ENCODE results near the gene G6PC3. TPM values are rescaled to one million over a fixed set of nuclear protein-coding genes. Genes with fewer than 3 reads are reported as not detected.
"Not testable (repeated sequence)": the region's sequence is repeated elsewhere in the genome, so short reads cannot be mapped to it uniquely, and the experiment has no call there.

G6PC3 gene
- total and polyA plus RNA-seq, 2 donors = 13.7 to 30.2 TPM

DNA sequence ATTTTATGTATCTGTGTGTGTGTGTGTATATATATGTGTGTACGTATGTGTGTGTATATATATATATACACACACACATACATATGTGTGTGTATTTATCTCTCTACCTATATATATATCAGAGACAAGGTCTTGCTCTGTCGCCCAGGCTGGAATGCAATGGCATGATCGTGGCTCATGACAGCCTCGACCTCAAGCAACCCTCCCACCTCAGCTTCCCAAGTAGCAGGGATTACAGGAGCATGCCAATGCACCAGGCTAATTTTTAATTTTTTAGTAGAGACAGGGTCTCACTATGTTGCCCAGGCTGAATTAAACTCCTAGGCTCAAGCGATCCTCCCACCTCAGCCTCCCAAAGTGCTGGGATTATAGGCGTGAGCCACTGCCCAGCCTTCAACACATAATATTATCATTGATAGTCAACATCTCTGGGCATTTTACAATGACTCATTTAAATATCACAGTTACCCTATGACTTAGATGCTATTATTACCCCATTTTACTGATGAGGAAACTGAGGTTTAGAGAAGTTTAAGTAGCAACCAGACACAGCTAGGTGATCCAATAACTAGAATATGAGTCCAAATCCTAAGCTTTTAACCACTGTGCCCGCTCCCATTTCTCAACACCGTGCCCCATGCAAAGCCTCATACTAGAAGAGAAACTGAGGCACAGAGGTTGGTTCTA lies 24.3 kb downstream of the G6PC3 start:
- 87% methylated on average over 8 of the region's 8 CpGs for WGBS
- H3K4me1 ChIP-seq (ENCODE audit: control insufficient read depth in 2 of 2, insufficient read depth in 2 of 2, low read length in 2 of 2) = peaks cover 10 to 28% of the 10 kb centered on the region in 2 donors
- no peak overlapping the region for H3K4me3 ChIP-seq (ENCODE audit: low read length in 2 of 2)
- H3K9me3 ChIP-seq (ENCODE audit: control insufficient read depth in 2 of 2, insufficient read depth in 1 of 2, low read length in 1 of 2) = no peaks in the 10 kb centered on the region
- no peak for DNase-seq (ENCODE audit: low read depth in 6 of 9, low spot score in 9 of 9)
- no peaks in the 10 kb centered on the region for H3K27me3 ChIP-seq (ENCODE audit: control insufficient read depth in 2 of 2, insufficient read depth in 1 of 2, low read length in 1 of 2)
- peak overlapping the region in 1 of 2 donors; percentile 3 for H3K27ac ChIP-seq (ENCODE audit: low read depth in 1 of 2, low read length in 1 of 2)
- H3K36me3 ChIP-seq (ENCODE audit: control insufficient read depth in 2 of 2, insufficient read depth in 2 of 2, low read length in 1 of 2) = peaks cover 15 to 34% of the 10 kb centered on the region in 2 donors

DNA sequence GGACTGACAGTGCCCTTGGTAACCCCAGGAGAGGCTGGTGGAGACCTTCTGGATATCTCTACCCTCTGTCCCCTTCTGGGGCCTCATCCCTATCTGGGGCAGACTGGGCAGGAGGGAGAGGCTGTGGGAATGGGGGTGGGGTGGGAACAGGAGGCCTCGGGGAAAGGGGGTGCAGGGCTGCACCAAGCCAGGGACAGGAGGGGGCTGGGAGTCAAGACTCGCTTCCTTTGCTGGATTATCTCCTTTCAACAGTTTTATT lies 24.8 kb downstream of the G6PC3 start:
- Histone ChIP-seq H3K9me3 (ENCODE audit: control insufficient read depth in 2 of 2, insufficient read depth in 1 of 2, low read length in 1 of 2) (no peaks in the 10 kb centered on the region), H3K4me1 (ENCODE audit: control insufficient read depth in 2 of 2, insufficient read depth in 2 of 2, low read length in 2 of 2) (peaks cover 10 to 28% of the 10 kb centered on the region in 2 donors), H3K27me3 (ENCODE audit: control insufficient read depth in 2 of 2, insufficient read depth in 1 of 2, low read length in 1 of 2) (no peaks in the 10 kb centered on the region), H3K36me3 (ENCODE audit: control insufficient read depth in 2 of 2, insufficient read depth in 2 of 2, low read length in 1 of 2) (peaks cover 15 to 34% of the 10 kb centered on the region in 2 donors), H3K27ac (ENCODE audit: low read depth in 1 of 2, low read length in 1 of 2) (peak overlapping the region; percentile 3 to 74), H3K4me3 (ENCODE audit: low read length in 2 of 2) (no peak overlapping the region)
- 7% methylated on average over 2 of the region's 2 CpGs for WGBS
- no peak for DNase-seq (ENCODE audit: low read depth in 6 of 9, low spot score in 9 of 9)

DNA sequence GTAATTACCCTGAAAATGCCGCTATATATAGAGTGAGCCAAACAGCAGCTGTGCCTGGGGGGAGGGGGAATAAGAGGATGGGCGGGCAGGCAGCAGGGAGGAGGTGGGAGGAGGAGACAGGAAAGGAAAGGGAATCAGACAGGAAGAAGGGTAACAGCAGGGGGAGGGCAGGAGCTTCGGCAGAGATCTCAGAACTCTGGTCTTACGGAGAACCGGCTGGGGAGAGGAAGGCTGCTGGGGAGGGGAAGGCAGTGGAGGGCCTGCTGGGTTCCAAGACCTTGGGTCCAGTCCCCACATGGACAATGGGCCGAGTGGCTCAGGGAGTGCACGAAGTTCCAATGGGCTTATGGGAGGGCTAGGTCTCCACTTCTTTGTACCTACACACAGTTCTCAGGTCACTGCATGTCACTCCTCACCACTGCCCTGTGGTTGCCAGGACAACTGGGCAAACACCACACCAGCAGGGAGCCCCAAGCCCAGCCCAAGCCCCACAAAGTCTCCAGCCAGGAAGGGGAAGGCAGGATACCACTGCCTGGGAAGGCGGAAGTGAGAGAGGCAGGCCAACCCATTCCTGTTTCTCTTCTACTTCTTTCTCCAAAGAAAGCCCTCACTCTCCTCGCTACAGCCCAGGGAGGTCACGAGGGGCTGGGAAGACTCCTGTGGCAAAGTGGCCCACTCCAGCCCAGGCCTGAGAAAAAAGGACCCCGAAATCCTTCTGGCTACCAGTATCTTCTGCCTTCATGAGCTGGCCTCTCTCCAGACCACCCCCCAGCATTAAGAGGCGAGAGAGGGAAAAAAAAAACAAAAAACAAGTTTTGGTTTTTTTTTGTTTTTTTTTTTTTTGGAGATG lies 25.3 kb downstream of the G6PC3 start:
- H3K36me3 ChIP-seq (ENCODE audit: control insufficient read depth in 2 of 2, insufficient read depth in 2 of 2, low read length in 1 of 2) = peaks cover 15 to 33% of the 10 kb centered on the region in 2 donors
- H3K4me3 ChIP-seq (ENCODE audit: low read length in 2 of 2) = peak overlapping the region in 1 of 2 donors; percentile 3
- H3K27ac ChIP-seq (ENCODE audit: low read depth in 1 of 2, low read length in 1 of 2) = peak overlapping the region; percentile 66 to 74
- no peaks in the 10 kb centered on the region for H3K27me3 ChIP-seq (ENCODE audit: control insufficient read depth in 2 of 2, insufficient read depth in 1 of 2, low read length in 1 of 2)
- peaks cover 10 to 28% of the 10 kb centered on the region in 2 donors for H3K4me1 ChIP-seq (ENCODE audit: control insufficient read depth in 2 of 2, insufficient read depth in 2 of 2, low read length in 2 of 2)
- peak in 4 of 9 donors; percentile 27 to 54 (median 40) for DNase-seq (ENCODE audit: low read depth in 6 of 9, low spot score in 9 of 9)
- WGBS = 30% methylated on average over 12 of the region's 12 CpGs
- H3K9me3 ChIP-seq (ENCODE audit: control insufficient read depth in 2 of 2, insufficient read depth in 1 of 2, low read length in 1 of 2) = no peaks in the 10 kb centered on the region

DNA sequence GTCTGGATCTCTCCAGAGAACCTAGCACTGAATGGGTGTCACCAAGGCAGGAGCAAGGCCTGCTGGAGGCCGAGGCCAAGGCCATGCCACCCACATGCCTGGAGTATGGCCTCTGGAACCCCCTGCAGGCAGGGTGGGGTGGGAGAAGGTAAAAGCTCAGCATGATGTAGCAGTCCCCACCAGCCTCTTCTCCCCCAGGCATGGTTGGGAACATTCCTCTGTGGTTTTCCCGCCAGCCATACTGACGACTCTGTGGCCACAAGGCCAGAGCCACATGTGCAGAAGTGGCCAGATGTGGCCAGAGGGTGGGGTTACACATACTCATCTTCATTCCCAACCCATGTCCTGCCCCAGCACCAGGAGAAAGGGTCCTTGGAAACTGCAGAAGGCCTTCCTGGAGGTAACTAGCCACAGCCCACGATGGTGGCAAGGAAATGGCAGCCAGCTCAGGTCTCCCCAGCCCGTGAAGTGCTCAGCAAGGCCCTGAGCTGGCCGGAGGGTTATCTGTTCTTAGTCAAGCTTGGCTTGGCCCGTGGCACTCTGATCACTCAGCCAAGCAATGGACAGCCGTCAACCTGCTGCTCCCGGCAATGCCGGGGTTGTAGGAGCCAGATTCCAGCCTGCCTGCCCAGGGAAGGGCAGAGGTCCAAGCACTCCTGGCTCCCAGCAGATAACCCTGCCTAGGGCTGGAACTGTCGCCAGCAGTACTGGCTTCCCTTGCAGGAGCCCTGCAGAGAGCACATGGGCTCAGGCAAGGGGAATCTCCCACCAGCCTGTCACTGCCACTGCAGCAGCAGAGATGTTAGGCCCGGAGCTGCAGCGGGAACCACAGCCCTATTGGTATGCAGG lies 26.8 kb downstream of the G6PC3 start:
- peaks cover 4 to 18% of the 10 kb centered on the region in 2 donors for H3K36me3 ChIP-seq (ENCODE audit: control insufficient read depth in 2 of 2, insufficient read depth in 2 of 2, low read length in 1 of 2)
- WGBS = 75% methylated on average over 13 of the region's 13 CpGs
- H3K4me3 ChIP-seq (ENCODE audit: low read length in 2 of 2) = no peak overlapping the region
- no peak for DNase-seq (ENCODE audit: low read depth in 6 of 9, low spot score in 9 of 9)
- H3K27ac ChIP-seq (ENCODE audit: low read depth in 1 of 2, low read length in 1 of 2) = peak overlapping the region in 1 of 2 donors; percentile 32
- H3K9me3 ChIP-seq (ENCODE audit: control insufficient read depth in 2 of 2, insufficient read depth in 1 of 2, low read length in 1 of 2) = no peaks in the 10 kb centered on the region
- H3K4me1 ChIP-seq (ENCODE audit: control insufficient read depth in 2 of 2, insufficient read depth in 2 of 2, low read length in 2 of 2) = peaks cover 10 to 28% of the 10 kb centered on the region in 2 donors
- H3K27me3 ChIP-seq (ENCODE audit: control insufficient read depth in 2 of 2, insufficient read depth in 1 of 2, low read length in 1 of 2) = no peaks in the 10 kb centered on the region

DNA sequence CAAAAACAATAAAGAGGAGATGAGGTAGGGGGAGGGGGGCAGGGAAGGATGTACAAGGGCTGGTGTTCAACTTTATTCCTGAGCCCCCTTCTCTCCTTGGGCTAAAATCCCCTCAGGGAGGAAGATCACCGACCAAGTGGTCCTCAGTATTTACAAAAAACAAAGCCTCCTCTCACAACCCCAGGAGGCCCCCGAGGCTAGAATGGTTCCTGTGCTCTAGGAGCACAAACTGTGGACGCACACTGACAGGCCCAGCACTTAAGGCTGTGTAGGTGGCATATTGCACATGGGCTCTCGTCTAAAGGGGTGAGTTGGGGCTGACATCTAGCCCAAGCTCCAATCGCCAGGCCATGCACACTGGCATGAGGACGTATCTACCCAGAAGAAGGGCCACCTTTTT lies 31.3 kb downstream of the G6PC3 start:
- not testable (repeated sequence) for H3K9me3 ChIP-seq (ENCODE audit: control insufficient read depth in 2 of 2, insufficient read depth in 1 of 2, low read length in 1 of 2); DNase-seq (ENCODE audit: low read depth in 6 of 9, low spot score in 9 of 9); H3K4me3 ChIP-seq (ENCODE audit: low read length in 2 of 2); H3K36me3 ChIP-seq (ENCODE audit: control insufficient read depth in 2 of 2, insufficient read depth in 2 of 2, low read length in 1 of 2); H3K27ac ChIP-seq (ENCODE audit: low read depth in 1 of 2, low read length in 1 of 2); H3K27me3 ChIP-seq (ENCODE audit: control insufficient read depth in 2 of 2, insufficient read depth in 1 of 2, low read length in 1 of 2)
- 98% methylated on average over 6 of the region's 6 CpGs for WGBS
- H3K4me1 ChIP-seq (ENCODE audit: control insufficient read depth in 2 of 2, insufficient read depth in 2 of 2, low read length in 2 of 2) = peaks cover 0 to 29% of the 10 kb centered on the region in 2 donors

DNA sequence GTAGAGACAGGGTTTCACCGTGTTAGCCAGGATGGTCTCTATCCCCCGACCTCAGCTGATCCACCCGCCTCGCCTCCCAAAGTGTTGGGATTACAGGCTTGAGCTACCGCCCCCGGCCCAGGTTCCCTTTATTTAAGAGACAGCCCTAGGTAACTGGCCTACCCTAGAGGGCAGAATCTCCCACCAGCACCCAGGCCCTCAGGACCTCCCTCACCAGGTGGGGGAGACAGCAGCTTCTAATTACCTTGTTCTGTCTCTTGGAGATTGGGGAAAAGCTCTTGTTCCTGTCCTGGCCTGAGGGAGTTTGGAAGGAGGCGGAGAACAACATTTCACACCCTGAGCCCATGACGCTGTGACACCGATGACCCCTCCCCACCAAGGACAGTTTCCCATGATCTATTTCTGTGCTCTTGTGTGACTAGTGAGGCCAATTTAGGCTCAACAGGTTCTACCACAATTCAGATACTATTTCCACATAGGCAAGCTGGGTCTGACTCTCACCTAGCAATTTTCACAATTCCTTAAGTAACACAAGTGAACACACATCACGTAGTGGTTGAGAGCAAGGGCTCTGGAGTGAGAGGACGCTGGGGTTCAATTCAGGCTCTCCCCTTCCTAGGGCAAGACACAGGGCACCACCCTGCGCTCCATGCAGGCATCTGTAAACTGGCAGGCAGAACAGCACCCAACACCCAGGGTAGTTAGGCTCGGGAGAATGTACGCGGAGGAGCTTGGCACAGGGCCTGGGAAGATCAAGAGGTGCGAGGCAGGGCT lies 32.5 kb downstream of the G6PC3 start:
- Histone ChIP-seq H3K27me3 (ENCODE audit: control insufficient read depth in 2 of 2, insufficient read depth in 1 of 2, low read length in 1 of 2) (no peaks in the 10 kb centered on the region), H3K9me3 (ENCODE audit: control insufficient read depth in 2 of 2, insufficient read depth in 1 of 2, low read length in 1 of 2) (no peaks in the 10 kb centered on the region), H3K4me1 (ENCODE audit: control insufficient read depth in 2 of 2, insufficient read depth in 2 of 2, low read length in 2 of 2) (peaks cover 0 to 18% of the 10 kb centered on the region in 2 donors), H3K4me3 (ENCODE audit: low read length in 2 of 2) (no peak overlapping the region), H3K36me3 (ENCODE audit: control insufficient read depth in 2 of 2, insufficient read depth in 2 of 2, low read length in 1 of 2) (peaks cover 0 to 4% of the 10 kb centered on the region in 2 donors), H3K27ac (ENCODE audit: low read depth in 1 of 2, low read length in 1 of 2) (no peak overlapping the region)
- no peak for DNase-seq (ENCODE audit: low read depth in 6 of 9, low spot score in 9 of 9)
- WGBS = 96% methylated on average over 16 of the region's 16 CpGs

DNA sequence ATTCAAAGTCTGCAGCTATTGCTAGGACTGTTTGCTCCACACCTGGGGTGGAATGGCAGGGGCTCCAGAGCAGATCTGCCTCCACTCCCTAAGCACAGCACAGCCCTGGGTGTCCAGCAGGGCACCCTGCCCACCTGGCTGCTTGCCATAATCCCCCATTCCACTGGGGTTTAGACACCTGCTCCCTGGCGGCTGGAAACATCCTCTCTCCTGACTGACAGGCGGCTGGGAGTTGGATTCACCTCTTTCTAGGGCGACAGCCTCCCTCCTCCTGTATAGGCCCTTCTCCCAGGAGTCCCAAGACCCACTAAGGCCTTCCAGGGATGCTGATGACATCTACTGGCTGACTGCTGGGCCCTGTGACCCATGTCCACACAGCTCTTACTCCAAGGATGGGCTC lies 34.9 kb downstream of the G6PC3 start:
- DNase-seq (ENCODE audit: low read depth in 6 of 9, low spot score in 9 of 9) = no peak
- H3K4me3 ChIP-seq (ENCODE audit: low read length in 2 of 2) = no peak overlapping the region
- peaks cover under 1 to 39% of the 10 kb centered on the region in 2 donors for H3K4me1 ChIP-seq (ENCODE audit: control insufficient read depth in 2 of 2, insufficient read depth in 2 of 2, low read length in 2 of 2)
- H3K36me3 ChIP-seq (ENCODE audit: control insufficient read depth in 2 of 2, insufficient read depth in 2 of 2, low read length in 1 of 2) = no peaks in the 10 kb centered on the region
- no peaks in the 10 kb centered on the region for H3K27me3 ChIP-seq (ENCODE audit: control insufficient read depth in 2 of 2, insufficient read depth in 1 of 2, low read length in 1 of 2)
- WGBS = 85% methylated on average over 3 of the region's 3 CpGs
- H3K27ac ChIP-seq (ENCODE audit: low read depth in 1 of 2, low read length in 1 of 2) = no peak overlapping the region
- H3K9me3 ChIP-seq (ENCODE audit: control insufficient read depth in 2 of 2, insufficient read depth in 1 of 2, low read length in 1 of 2) = no peaks in the 10 kb centered on the region

- no peak overlapping the region for H3K27ac ChIP-seq (ENCODE audit: low read depth in 1 of 2, low read length in 1 of 2)
- DNase-seq (ENCODE audit: low read depth in 6 of 9, low spot score in 9 of 9) = peak in 1 of 9 donors; percentile 32
- H3K36me3 ChIP-seq (ENCODE audit: control insufficient read depth in 2 of 2, insufficient read depth in 2 of 2, low read length in 1 of 2) = no peaks in the 10 kb centered on the region
- no peaks in the 10 kb centered on the region for H3K9me3 ChIP-seq (ENCODE audit: control insufficient read depth in 2 of 2, insufficient read depth in 1 of 2, low read length in 1 of 2)
- H3K4me3 ChIP-seq (ENCODE audit: low read length in 2 of 2) = no peak overlapping the region
- peaks cover 5 to 44% of the 10 kb centered on the region in 2 donors for H3K4me1 ChIP-seq (ENCODE audit: control insufficient read depth in 2 of 2, insufficient read depth in 2 of 2, low read length in 2 of 2)
- WGBS = 45% methylated on average over 3 of the region's 3 CpGs
- no peaks in the 10 kb centered on the region for H3K27me3 ChIP-seq (ENCODE audit: control insufficient read depth in 2 of 2, insufficient read depth in 1 of 2, low read length in 1 of 2)
Observed at GRCh38 chr17:44105941-44106340, 35.4 kb downstream of the G6PC3 start.
